Measurements from ENCODE around the gene CTAGE9. TPM values are rescaled to one million over a fixed set of nuclear protein-coding genes. Genes with fewer than 3 reads are reported as not detected.

CTAGE9 gene
- polyA plus RNA-seq, 1 donor from 2014 or later = not detected

GRCh38 chr6:131745476-131745875 is 34.7 kb upstream of the CTAGE9 start:
- H3K4me2 ChIP-seq (ENCODE audit: low read length) = no peak overlapping the region
- no peak overlapping the region for H3K27ac ChIP-seq (ENCODE audit: low read length)
- H3K9me3 ChIP-seq (ENCODE audit: low read length) = no peaks in the 10 kb centered on the region
- H3K9ac ChIP-seq (ENCODE audit: low read length) = no peak overlapping the region
- H4K20me1 ChIP-seq (ENCODE audit: insufficient read depth) = no peaks in the 10 kb centered on the region
- H3K4me3 ChIP-seq (ENCODE audit: low read length) = no peak overlapping the region
- H3F3A ChIP-seq (ENCODE audit: insufficient read depth, low read length, poor library complexity, severe bottlenecking) = no peaks in the 10 kb centered on the region
- H2AFZ ChIP-seq (ENCODE audit: low read depth, low read length) = no peak overlapping the region
- H3K9me2 ChIP-seq (ENCODE audit: insufficient read depth, low read length) = no peaks in the 10 kb centered on the region
- no peaks in the 10 kb centered on the region for H3K36me3 ChIP-seq (ENCODE audit: insufficient read depth, low read length)
- H3K27me3 ChIP-seq (ENCODE audit: insufficient read depth, low read depth, low read length) = no peaks in the 10 kb centered on the region
- no peak for TF ChIP-seq POLR2AphosphoS5 (IDR thresholded peaks at IDR 0.05)
- no peak for TF ChIP-seq CTCF (IDR thresholded peaks at IDR 0.05; ENCODE audit: poor library complexity, severe bottlenecking)
- no peak for TF ChIP-seq EZH2 (IDR thresholded peaks at IDR 0.05; ENCODE audit: borderline replicate concordance, insufficient read depth, low read length, poor library complexity, severe bottlenecking)
- TF ChIP-seq TAF1 (IDR thresholded peaks at IDR 0.05; ENCODE audit: low read depth) = no peak
- TF ChIP-seq REST (IDR thresholded peaks at IDR 0.05; ENCODE audit: borderline replicate concordance) = no peak
- no peak for TF ChIP-seq RAD21 (conservative IDR thresholded peaks at IDR 0.05)
- TF ChIP-seq MXI1 (conservative IDR thresholded peaks at IDR 0.05; ENCODE audit: poor library complexity, severe bottlenecking) = no peak
- no peak for TF ChIP-seq SMC3 (conservative IDR thresholded peaks at IDR 0.05; ENCODE audit: poor library complexity)
- TF ChIP-seq EP300 (conservative IDR thresholded peaks at IDR 0.05; ENCODE audit: poor library complexity, severe bottlenecking) = no peak
- no peaks in the 10 kb centered on the region for H3K79me2 ChIP-seq (replicated peaks; ENCODE audit: insufficient read depth, low read length)

GRCh38 chr6:131744432-131745287 is 33.8 kb upstream of the CTAGE9 start:
- no peaks in the 10 kb centered on the region for H3K36me3 ChIP-seq (ENCODE audit: insufficient read depth, low read length)
- H3K4me3 ChIP-seq (ENCODE audit: low read length) = no peak overlapping the region
- no peaks in the 10 kb centered on the region for H3F3A ChIP-seq (ENCODE audit: insufficient read depth, low read length, poor library complexity, severe bottlenecking)
- TF ChIP-seq CTCF (IDR thresholded peaks at IDR 0.05; ENCODE audit: poor library complexity, severe bottlenecking) (no peak), RAD21 (conservative IDR thresholded peaks at IDR 0.05) (no peak), SMC3 (conservative IDR thresholded peaks at IDR 0.05; ENCODE audit: poor library complexity) (no peak), EP300 (conservative IDR thresholded peaks at IDR 0.05; ENCODE audit: poor library complexity, severe bottlenecking) (no peak), TAF1 (IDR thresholded peaks at IDR 0.05; ENCODE audit: low read depth) (no peak)
- H3K4me2 ChIP-seq (ENCODE audit: low read length) = no peak overlapping the region
- no peak overlapping the region for H2AFZ ChIP-seq (ENCODE audit: low read depth, low read length)
- H3K9ac ChIP-seq (ENCODE audit: low read length) = no peak overlapping the region
- H4K20me1 ChIP-seq (ENCODE audit: insufficient read depth) = no peaks in the 10 kb centered on the region
- H3K27me3 ChIP-seq (ENCODE audit: insufficient read depth, low read depth, low read length) = no peaks in the 10 kb centered on the region
- H3K9me2 ChIP-seq (ENCODE audit: insufficient read depth, low read length) = no peaks in the 10 kb centered on the region
- no peak overlapping the region for H3K27ac ChIP-seq (ENCODE audit: low read length)
- H3K9me3 ChIP-seq (ENCODE audit: low read length) = no peaks in the 10 kb centered on the region
- no peaks in the 10 kb centered on the region for H3K79me2 ChIP-seq (replicated peaks; ENCODE audit: insufficient read depth, low read length)
